ENCODE measurements around the gene MDFI.

The MDFI gene

GRCh38 chr6:41635365-41635764, 2.9 kb upstream of the MDFI start:
- TF ChIP-seq CTCF (IDR thresholded peaks at IDR 0.05; ENCODE audit: borderline replicate concordance, control extremely low read depth, extremely low read depth, insufficient read depth, missing control alignments), result no peak
- no peak for DNase-seq (ENCODE audit: low spot score)
- in situ Hi-C loops (cut with MboI; ENCODE audit: low sequenced_read_pairs, unreplicated experiment), result no loop called here

GRCh38 chr6:41636833-41637193, 1.5 kb upstream of the MDFI start:
- no peak for DNase-seq (ENCODE audit: low spot score)
- in situ Hi-C loops (cut with MboI; ENCODE audit: low sequenced_read_pairs, unreplicated experiment), result no loop called here
- TF ChIP-seq CTCF (IDR thresholded peaks at IDR 0.05; ENCODE audit: borderline replicate concordance, control extremely low read depth, extremely low read depth, insufficient read depth, missing control alignments), result no peak

- TF ChIP-seq CTCF (IDR thresholded peaks at IDR 0.05; ENCODE audit: borderline replicate concordance, control extremely low read depth, extremely low read depth, insufficient read depth, missing control alignments), result no peak
- DNase-seq (ENCODE audit: low spot score), result no peak
- in situ Hi-C loops (cut with MboI; ENCODE audit: low sequenced_read_pairs, unreplicated experiment), result no loop called here
These were observed 870 bp upstream of the MDFI start for GRCh38 chr6:41637194-41638001.

GRCh38 chr6:41638935-41639808, 904 bp downstream of the MDFI start:
- DNase-seq (ENCODE audit: low spot score), result no peak
- in situ Hi-C loops (cut with MboI; ENCODE audit: low sequenced_read_pairs, unreplicated experiment), result no loop called here
- no peak for TF ChIP-seq CTCF (IDR thresholded peaks at IDR 0.05; ENCODE audit: borderline replicate concordance, control extremely low read depth, extremely low read depth, insufficient read depth, missing control alignments)

GRCh38 chr6:41639809-41640371, 1.6 kb downstream of the MDFI start:
- in situ Hi-C loops (cut with MboI; ENCODE audit: low sequenced_read_pairs, unreplicated experiment), result no loop called here
- no peak for DNase-seq (ENCODE audit: low spot score)
- TF ChIP-seq CTCF (IDR thresholded peaks at IDR 0.05; ENCODE audit: borderline replicate concordance, control extremely low read depth, extremely low read depth, insufficient read depth, missing control alignments), result no peak

- TF ChIP-seq CTCF (IDR thresholded peaks at IDR 0.05; ENCODE audit: borderline replicate concordance, control extremely low read depth, extremely low read depth, insufficient read depth, missing control alignments), result no peak
- in situ Hi-C loops (cut with MboI; ENCODE audit: low sequenced_read_pairs, unreplicated experiment), result no loop called here
- DNase-seq (ENCODE audit: low spot score), result no peak
These were observed 2.2 kb downstream of the MDFI start for GRCh38 chr6:41640426-41640825.
